ENCODE results near the gene DNALI1. TPM values are rescaled to one million over a fixed set of nuclear protein-coding genes. Genes with fewer than 3 reads are reported as not detected.
"Not testable (repeated sequence)": the region's sequence is repeated elsewhere in the genome, so short reads cannot be mapped to it uniquely, and the experiment has no call there.

The DNALI1 gene
- total and polyA plus RNA-seq, 2 experiments from 2014 or later: 11.5 to 38.8 TPM

GRCh38 chr1:37574834-37575480 lies 18.2 kb downstream of the DNALI1 start:
- Histone ChIP-seq H3K4me3 (no peak overlapping the region), H3K9me2 (replicated peaks; ENCODE audit: insufficient read depth) (no peaks in the 10 kb centered on the region), H3K4me2 (no peak overlapping the region), H3K36me3 (replicated peaks; ENCODE audit: insufficient read depth, low read depth) (no peaks in the 10 kb centered on the region), H3K27ac (no peak overlapping the region), H3K27me3 (no peaks in the 10 kb centered on the region), H3K9me3 (ENCODE audit: low read depth) (no peaks in the 10 kb centered on the region), H2AFZ (no peak overlapping the region), H4K20me1 (ENCODE audit: insufficient read depth, poor library complexity, severe bottlenecking) (no peaks in the 10 kb centered on the region), H3K79me2 (no peaks in the 10 kb centered on the region), H3K4me1 (ENCODE audit: insufficient read depth) (no peaks in the 10 kb centered on the region)
- 79% methylated on average over 7 of the region's 7 CpGs for WGBS (ENCODE audit: low lambda C conversion rate, missing lambda C conversion rate)
- no peak for DNase-seq (ENCODE audit: low spot score)
- no peak for TF ChIP-seq EZH2phosphoT487 (IDR thresholded peaks at IDR 0.05; ENCODE audit: low read depth, severe bottlenecking, unreplicated experiment)
- TF ChIP-seq CTCF (IDR thresholded peaks at IDR 0.05; ENCODE audit: poor library complexity): no peak
- TF ChIP-seq EZH2 (IDR thresholded peaks at IDR 0.05; ENCODE audit: borderline replicate concordance): no peak

- Histone ChIP-seq H3K27ac (peak overlapping the region; percentile 11), H3K79me2 (no peaks in the 10 kb centered on the region), H3K4me3 (no peak overlapping the region), H3K4me2 (no peak overlapping the region), H3K9me3 (ENCODE audit: low read depth) (no peaks in the 10 kb centered on the region), H2AFZ (no peak overlapping the region), H3K36me3 (replicated peaks; ENCODE audit: insufficient read depth, low read depth) (no peaks in the 10 kb centered on the region), H4K20me1 (ENCODE audit: insufficient read depth, poor library complexity, severe bottlenecking) (no peaks in the 10 kb centered on the region), H3K4me1 (ENCODE audit: insufficient read depth) (no peaks in the 10 kb centered on the region), H3K9me2 (replicated peaks; ENCODE audit: insufficient read depth) (no peaks in the 10 kb centered on the region), H3K27me3 (no peaks in the 10 kb centered on the region)
- no peak for DNase-seq (ENCODE audit: low spot score)
- WGBS (ENCODE audit: low lambda C conversion rate, missing lambda C conversion rate): 87% methylated on average over 5 of the region's 5 CpGs
- TF ChIP-seq EZH2phosphoT487 (IDR thresholded peaks at IDR 0.05; ENCODE audit: low read depth, severe bottlenecking, unreplicated experiment): no peak
- no peak for TF ChIP-seq CTCF (IDR thresholded peaks at IDR 0.05; ENCODE audit: poor library complexity)
- TF ChIP-seq EZH2 (IDR thresholded peaks at IDR 0.05; ENCODE audit: borderline replicate concordance): no peak
Observed at GRCh38 chr1:37575692-37576091, 19.0 kb downstream of the DNALI1 start.

- not testable (repeated sequence) for DNase-seq (ENCODE audit: low spot score); H3K36me3 ChIP-seq (replicated peaks; ENCODE audit: insufficient read depth, low read depth); H3K9me2 ChIP-seq (replicated peaks; ENCODE audit: insufficient read depth); H3K27ac ChIP-seq; H3K4me2 ChIP-seq; H3K27me3 ChIP-seq; H2AFZ ChIP-seq; H4K20me1 ChIP-seq (ENCODE audit: insufficient read depth, poor library complexity, severe bottlenecking); H3K9me3 ChIP-seq (ENCODE audit: low read depth); H3K4me3 ChIP-seq; H3K4me1 ChIP-seq (ENCODE audit: insufficient read depth)
- peaks cover 13% of the 10 kb centered on the region for H3K79me2 ChIP-seq
- 100% methylated on average over 4 of the region's 4 CpGs for WGBS (ENCODE audit: low lambda C conversion rate, missing lambda C conversion rate)
Observed at GRCh38 chr1:37584544-37584943, 27.8 kb downstream of the DNALI1 start.

- Histone ChIP-seq H3K4me3 (no peak overlapping the region), H3K27ac (no peak overlapping the region), H2AFZ (no peak overlapping the region), H4K20me1 (ENCODE audit: insufficient read depth, poor library complexity, severe bottlenecking) (peaks cover 1% of the 10 kb centered on the region), H3K9me3 (ENCODE audit: low read depth) (no peaks in the 10 kb centered on the region), H3K9me2 (replicated peaks; ENCODE audit: insufficient read depth) (no peaks in the 10 kb centered on the region), H3K36me3 (replicated peaks; ENCODE audit: insufficient read depth, low read depth) (peaks cover 4% of the 10 kb centered on the region), H3K79me2 (peaks cover 37% of the 10 kb centered on the region), H3K27me3 (no peaks in the 10 kb centered on the region), H3K4me2 (no peak overlapping the region), H3K4me1 (ENCODE audit: insufficient read depth) (peaks cover under 1% of the 10 kb centered on the region)
- TF ChIP-seq EZH2phosphoT487 (IDR thresholded peaks at IDR 0.05; ENCODE audit: low read depth, severe bottlenecking, unreplicated experiment): no peak
- TF ChIP-seq EZH2 (IDR thresholded peaks at IDR 0.05; ENCODE audit: borderline replicate concordance): no peak
- TF ChIP-seq CTCF (IDR thresholded peaks at IDR 0.05; ENCODE audit: poor library complexity): no peak
- DNase-seq (ENCODE audit: low spot score): no peak
- WGBS (ENCODE audit: low lambda C conversion rate, missing lambda C conversion rate): 97% methylated on average over 2 of the region's 2 CpGs
Observed at GRCh38 chr1:37588939-37589338, 32.2 kb downstream of the DNALI1 start.

Data from hepatocyte (in vitro differentiated cells).